RWPE1 (cell line): ENCODE measurements around the gene BIK.
A peak's percentile ranks its signal among the peaks of the same experiment; 100 is the strongest.

Experiments
- CTCF ChIA-PET: fragments of 350-600 bp; sonication (Branson Sonifier 250); formaldehyde crosslinking; extraction: SDS; loops from one replicate; lab custom pipeline; 2021; lab: Yijun Ruan, JAX
- POLR2A ChIA-PET: fragments of 400-600 bp; formaldehyde crosslinking; extraction: SDS; loops from one replicate; lab custom pipeline; 2020; ENCODE audit warnings: antibody characterized with exemption; ENCODE audit not compliant: low non-redundant PET; lab: Yijun Ruan, JAX
- DNase-seq: peaks from one replicate; pipeline ENCODE4 v3.0.0; 2012; ENCODE audit warnings: low spot score
- H3K27ac ChIP-seq: fragments of 450-650 bp; 2 replicates; pipeline ENCODE4 v1.5.1; 2017
- TF ChIP-seq, protein P1 (sequence below): fragments of 450-650 bp; conservative IDR thresholded peaks from 2 replicates; pipeline ENCODE4 v1.5.1; 2017; ENCODE audit warnings: low read depth, mild to moderate bottlenecking

The BIK gene

DNA sequence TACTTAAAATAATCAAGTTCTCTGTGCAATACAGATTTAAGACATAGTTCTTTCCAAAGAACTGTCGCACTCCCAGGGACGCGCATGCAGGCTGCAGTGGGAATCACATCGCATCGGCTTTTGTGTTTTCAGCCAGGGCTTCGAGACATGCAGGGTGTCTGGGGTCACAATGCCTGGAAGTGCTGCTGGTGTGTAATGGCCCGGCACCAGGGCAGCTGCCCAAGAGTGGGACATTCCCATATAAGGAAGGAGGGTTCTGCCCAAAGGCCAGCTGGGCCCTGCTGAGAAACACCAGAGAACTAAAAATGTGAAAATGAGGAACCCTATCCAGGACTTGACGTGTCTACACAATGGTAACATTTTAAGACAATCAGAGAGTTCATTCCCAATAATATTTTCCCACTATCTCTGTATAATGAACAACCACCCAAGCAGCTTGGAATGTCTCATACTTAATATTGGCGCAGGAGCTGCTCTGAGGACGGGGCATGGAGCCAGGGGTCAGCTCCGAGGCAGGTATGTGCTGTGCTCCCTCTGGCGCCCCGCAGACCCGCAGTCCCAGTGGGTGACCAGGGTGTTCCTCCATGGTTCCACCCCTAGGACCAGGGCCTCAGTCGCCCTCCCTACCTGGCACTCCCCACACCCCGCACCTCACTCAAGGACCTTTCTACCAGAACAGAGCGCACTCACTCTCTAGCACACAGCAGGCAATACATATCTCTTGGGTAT lies 21.4 kb downstream of the BIK start:
- DNase-seq, result no peak
- H3K27ac ChIP-seq, result peak overlapping the region; percentile 29
- TF ChIP-seq, protein P1, sequence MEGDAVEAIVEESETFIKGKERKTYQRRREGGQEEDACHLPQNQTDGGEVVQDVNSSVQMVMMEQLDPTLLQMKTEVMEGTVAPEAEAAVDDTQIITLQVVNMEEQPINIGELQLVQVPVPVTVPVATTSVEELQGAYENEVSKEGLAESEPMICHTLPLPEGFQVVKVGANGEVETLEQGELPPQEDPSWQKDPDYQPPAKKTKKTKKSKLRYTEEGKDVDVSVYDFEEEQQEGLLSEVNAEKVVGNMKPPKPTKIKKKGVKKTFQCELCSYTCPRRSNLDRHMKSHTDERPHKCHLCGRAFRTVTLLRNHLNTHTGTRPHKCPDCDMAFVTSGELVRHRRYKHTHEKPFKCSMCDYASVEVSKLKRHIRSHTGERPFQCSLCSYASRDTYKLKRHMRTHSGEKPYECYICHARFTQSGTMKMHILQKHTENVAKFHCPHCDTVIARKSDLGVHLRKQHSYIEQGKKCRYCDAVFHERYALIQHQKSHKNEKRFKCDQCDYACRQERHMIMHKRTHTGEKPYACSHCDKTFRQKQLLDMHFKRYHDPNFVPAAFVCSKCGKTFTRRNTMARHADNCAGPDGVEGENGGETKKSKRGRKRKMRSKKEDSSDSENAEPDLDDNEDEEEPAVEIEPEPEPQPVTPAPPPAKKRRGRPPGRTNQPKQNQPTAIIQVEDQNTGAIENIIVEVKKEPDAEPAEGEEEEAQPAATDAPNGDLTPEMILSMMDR, result no peak
- CTCF ChIA-PET, result no interaction called here
- POLR2A ChIA-PET, result no interaction called here

DNA sequence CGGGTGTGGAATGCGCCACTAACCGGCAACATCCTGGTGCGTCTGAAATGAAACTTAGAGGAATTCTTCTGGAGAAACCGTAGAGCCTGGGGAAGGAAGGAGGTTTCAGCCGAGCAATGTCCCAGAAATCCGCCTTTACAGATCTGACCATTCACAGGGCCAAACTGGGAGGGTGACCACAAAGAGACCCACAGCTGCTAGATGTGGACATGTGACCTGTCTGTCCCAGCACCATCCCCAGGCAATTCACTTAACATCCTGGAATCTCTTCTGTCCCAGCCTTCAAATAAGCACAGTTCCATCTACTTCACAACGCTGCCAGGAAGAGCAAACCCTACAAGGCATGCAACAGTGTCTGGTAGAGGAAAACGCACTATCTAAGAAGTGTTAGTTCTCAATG lies 22.9 kb downstream of the BIK start:
- TF ChIP-seq, protein P1, result no peak
- no peak for DNase-seq
- ChIA-PET CTCF (no interaction called here), POLR2A (no interaction called here)
- no peak overlapping the region for H3K27ac ChIP-seq

DNA sequence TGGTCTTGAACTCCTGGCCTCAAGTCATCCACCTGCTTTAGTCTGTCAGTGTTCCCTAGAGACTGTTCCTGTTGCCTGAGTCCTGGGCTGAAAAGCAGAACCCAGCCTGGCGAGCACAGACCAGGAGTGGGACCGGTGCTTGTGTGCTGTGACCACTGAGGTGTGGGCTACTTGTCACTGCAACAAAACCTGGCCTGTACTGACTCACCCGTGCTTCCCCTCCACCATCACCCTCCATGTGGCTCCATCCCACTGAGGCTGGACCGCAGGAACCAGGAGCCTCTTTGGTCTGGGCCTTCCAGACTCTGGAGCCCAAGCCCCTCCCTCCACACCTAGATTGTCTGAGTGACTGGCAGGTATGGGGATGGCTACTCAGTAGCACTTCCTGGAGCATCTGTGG lies 24.0 kb downstream of the BIK start:
- TF ChIP-seq, protein P1, result no peak
- no peak overlapping the region; the same call in 1 of the 2 replicates for H3K27ac ChIP-seq
- POLR2A ChIA-PET, result no interaction called here
- CTCF ChIA-PET, result interaction anchor here (0.7 kb wide), 1 partner anchor 38 kb away, joined by 4 read pairs; no protein-coding TSS in a partner anchor
- DNase-seq, result no peak

DNA sequence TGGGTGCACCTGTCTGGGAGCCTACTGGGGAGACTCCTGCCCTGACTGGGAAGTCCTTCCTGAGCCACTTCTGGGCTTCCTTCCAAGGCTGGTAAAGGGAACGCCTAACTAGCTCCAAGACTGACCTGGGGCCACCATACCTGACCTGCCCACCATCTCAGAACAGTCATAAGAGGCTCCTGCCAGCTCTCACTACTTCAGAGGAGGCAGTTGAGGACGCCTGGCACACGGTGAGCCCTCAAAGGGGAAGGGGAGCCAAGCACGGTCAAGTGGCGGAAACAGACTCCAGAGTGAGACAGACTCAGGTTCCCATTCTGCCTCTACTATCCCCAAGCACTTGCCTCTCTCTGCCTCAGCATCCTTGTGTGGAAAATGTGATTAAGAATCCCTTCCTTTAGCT lies 25.0 kb downstream of the BIK start:
- ChIA-PET CTCF (interaction anchor here (0.9 to 1.3 kb wide), 2 partner anchors 10 to 15 kb away, joined by 3 read pairs; no protein-coding TSS in a partner anchor), POLR2A (no interaction called here)
- H3K27ac ChIP-seq, result no peak overlapping the region
- DNase-seq, result no peak
- TF ChIP-seq, protein P1, result no peak

DNA sequence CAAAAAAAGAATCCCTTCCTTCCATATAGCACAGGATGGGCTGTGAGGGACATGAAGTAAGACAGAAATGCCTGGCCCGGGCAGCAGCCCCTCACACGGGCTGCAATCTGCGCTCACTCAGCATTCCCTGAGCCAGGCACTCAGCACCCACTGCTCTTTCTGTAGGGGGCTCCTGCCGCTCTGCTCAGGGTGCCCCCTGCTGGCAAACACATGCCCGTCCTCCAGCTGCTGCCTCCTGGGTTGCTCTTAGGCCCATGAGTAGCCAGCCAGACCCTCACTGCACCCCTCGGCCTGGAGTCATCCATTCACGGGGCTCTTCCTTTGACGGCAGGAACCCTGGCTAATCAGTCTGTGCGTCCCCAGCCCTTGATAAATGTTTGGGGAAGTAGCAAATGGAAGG lies 25.7 kb downstream of the BIK start:
- H3K27ac ChIP-seq, result peak overlapping the region; percentile 16; the same call in 1 of the 2 replicates
- ChIA-PET CTCF (interaction anchor here (1.3 kb wide), 1 partner anchor 14 kb away, joined by 3 read pairs; no protein-coding TSS in a partner anchor), POLR2A (no interaction called here)
- no peak for DNase-seq
- TF ChIP-seq, protein P1, result peak; percentile 49

DNA sequence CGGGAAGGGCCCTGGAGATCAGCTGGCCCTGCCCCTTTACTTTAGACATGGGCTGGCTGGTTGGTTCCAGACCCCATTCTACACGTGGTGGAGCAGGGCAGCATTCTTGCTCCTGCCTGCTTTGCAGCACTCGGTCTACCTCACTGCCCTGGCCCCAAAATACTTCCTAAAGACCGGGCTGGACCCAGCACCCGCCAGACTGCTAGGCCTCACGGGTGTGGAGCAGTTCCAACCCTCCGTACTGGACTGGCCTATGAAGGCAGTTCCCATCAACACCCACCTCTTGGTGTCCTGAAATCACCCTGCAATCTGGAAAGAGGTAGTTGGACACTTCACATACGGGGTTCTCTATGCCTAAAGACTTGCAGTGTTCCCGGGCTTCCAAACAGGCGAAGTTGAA lies 26.3 kb downstream of the BIK start:
- H3K27ac ChIP-seq, result peak overlapping the region; percentile 16
- TF ChIP-seq, protein P1, result no peak
- no peak for DNase-seq
- POLR2A ChIA-PET, result no interaction called here
- CTCF ChIA-PET, result interaction anchor here (1.1 kb wide), 1 partner anchor 9 kb away, joined by 3 read pairs; no protein-coding TSS in a partner anchor
